Measurements from ENCODE around the gene PEPD.

DNA sequence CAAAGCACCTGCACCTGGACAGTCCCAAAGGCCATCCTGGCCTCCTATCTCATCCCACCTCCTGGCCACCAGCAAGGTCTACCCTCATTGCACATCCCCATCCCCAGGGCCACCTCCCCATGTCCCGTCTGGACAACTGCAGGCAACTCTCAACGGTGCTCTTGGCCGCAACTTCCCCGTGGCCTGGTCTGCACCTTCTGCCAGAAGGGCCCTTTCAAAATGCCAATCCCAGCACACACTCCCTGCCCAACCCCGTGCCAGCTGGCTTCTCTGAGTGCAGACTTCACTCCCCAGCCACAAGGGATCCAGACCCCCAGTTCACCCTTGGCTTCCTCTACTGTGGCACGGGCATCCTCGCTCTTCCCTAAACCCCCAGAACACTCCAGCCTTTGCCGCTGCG is 8.2 kb downstream of the PEPD start:
- no peak for TF ChIP-seq TAF1 (IDR thresholded peaks at IDR 0.05; ENCODE audit: borderline replicate concordance, insufficient read depth, low read length)
- no peak for TF ChIP-seq POLR2AphosphoS5 (IDR thresholded peaks at IDR 0.05; ENCODE audit: low read depth, low read length)

Measured in PFSK-1 (cell line).